ENCODE data around the gene IL18.

IL18 gene

DNA sequence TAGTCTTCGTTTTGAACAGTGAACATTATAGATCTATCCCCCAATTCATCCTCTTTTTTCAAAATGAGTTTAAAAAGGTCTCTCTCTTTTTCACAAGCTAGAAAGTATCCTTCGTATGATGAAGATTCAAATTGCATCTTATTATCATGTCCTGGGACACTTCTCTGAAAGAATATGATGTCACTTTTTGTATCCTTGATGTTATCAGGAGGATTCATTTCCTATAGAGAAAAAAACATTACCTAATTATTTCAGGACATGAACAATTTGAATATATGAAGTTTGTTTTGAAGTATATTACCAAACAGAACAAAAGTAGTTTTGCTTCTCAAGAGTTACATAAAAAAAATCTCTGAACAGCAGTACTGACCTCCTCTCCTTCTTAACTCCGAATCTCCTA is 20.3 kb downstream of the IL18 start:
- no peaks in the 10 kb centered on the region for H3K4me1 ChIP-seq (ENCODE audit: control insufficient read depth, insufficient read depth, low read length)
- no peak overlapping the region for H3K4me3 ChIP-seq (ENCODE audit: low read depth, low read length)
- no peaks in the 10 kb centered on the region for H3K27me3 ChIP-seq (ENCODE audit: control insufficient read depth, insufficient read depth, low read length)
- H3K36me3 ChIP-seq (ENCODE audit: control insufficient read depth, insufficient read depth, low read length) = no peaks in the 10 kb centered on the region
- no peak overlapping the region for H3K9ac ChIP-seq (ENCODE audit: low read depth, low read length)
- H3K9me3 ChIP-seq (ENCODE audit: control insufficient read depth, insufficient read depth, low read length) = no peaks in the 10 kb centered on the region

DNA sequence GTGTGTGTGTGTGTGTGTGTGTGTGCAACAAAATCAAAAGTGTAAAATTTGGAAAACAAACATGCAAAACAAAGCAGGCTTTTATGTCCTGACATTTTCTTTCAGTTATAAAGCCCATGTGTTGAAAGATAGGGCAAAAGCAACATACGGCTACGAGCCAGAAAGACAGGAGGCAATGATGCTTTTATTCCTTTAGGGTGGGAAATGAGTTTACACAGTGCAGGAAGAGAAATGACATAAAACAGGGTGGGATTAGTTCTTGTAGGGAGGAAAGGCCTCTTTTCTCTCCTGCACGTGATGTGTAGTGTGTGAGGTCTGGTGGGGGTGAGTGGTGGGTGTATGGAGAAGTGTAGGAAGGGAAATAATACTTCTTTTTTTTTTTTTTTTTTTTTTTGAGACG is 29.4 kb downstream of the IL18 start:
- no peaks in the 10 kb centered on the region for H3K27me3 ChIP-seq (ENCODE audit: control insufficient read depth, insufficient read depth, low read length)
- H3K9me3 ChIP-seq (ENCODE audit: control insufficient read depth, insufficient read depth, low read length) = no peaks in the 10 kb centered on the region
- H3K9ac ChIP-seq (ENCODE audit: low read depth, low read length) = no peak overlapping the region
- no peaks in the 10 kb centered on the region for H3K4me1 ChIP-seq (ENCODE audit: control insufficient read depth, insufficient read depth, low read length)
- H3K36me3 ChIP-seq (ENCODE audit: control insufficient read depth, insufficient read depth, low read length) = no peaks in the 10 kb centered on the region
- no peak overlapping the region for H3K4me3 ChIP-seq (ENCODE audit: low read depth, low read length)

DNA sequence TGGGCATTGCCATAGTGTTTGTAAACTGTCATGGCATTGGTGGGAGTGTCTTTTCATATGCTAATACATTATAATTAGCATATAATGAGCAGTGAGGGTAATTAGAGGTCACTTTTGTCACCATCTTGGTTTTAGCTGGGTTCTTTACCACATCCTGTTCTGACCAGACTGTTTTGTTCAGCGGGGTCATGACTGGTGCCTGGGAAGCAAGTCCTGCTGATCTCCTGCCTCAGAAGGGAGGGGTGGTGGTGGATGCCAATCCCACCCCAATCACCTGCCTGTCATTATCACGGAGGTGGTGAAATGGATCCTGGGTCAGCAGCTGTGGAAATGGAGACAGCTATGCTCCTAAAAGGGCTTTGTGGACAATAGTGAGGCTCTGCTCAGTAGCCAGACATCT is 31.2 kb downstream of the IL18 start:
- no peak overlapping the region for H3K4me3 ChIP-seq (ENCODE audit: low read depth, low read length)

DNA sequence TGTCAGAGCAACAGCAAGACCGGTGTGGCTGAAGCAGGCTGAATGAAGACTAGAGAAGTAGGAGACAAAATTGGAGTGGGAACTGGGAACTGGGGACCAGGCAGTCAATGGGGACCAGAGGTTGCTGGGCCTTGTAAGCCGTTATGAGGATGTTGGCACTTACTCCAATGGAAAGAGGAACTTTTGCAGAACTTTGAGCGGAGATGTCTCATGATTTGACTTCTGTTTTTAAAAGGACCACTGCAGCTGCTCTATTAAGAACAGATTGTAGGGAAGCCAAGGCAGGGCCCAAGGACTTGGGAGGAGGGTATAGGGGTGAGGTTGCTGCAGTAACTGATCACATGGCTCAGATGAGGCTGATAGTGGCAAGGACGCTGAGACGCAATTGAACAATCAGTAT is 34.2 kb downstream of the IL18 start:
- Histone ChIP-seq H3K9ac (ENCODE audit: low read depth, low read length) (no peak overlapping the region), H3K4me1 (ENCODE audit: control insufficient read depth, insufficient read depth, low read length) (no peaks in the 10 kb centered on the region)

More for the DNA sequence above, 31.2 kb downstream of the IL18 start:
- Histone ChIP-seq H3K27me3 (ENCODE audit: control insufficient read depth, insufficient read depth, low read length) (no peaks in the 10 kb centered on the region), H3K4me1 (ENCODE audit: control insufficient read depth, insufficient read depth, low read length) (no peaks in the 10 kb centered on the region), H3K36me3 (ENCODE audit: control insufficient read depth, insufficient read depth, low read length) (no peaks in the 10 kb centered on the region), H3K9me3 (ENCODE audit: control insufficient read depth, insufficient read depth, low read length) (no peaks in the 10 kb centered on the region), H3K9ac (ENCODE audit: low read depth, low read length) (no peak overlapping the region)

DNA sequence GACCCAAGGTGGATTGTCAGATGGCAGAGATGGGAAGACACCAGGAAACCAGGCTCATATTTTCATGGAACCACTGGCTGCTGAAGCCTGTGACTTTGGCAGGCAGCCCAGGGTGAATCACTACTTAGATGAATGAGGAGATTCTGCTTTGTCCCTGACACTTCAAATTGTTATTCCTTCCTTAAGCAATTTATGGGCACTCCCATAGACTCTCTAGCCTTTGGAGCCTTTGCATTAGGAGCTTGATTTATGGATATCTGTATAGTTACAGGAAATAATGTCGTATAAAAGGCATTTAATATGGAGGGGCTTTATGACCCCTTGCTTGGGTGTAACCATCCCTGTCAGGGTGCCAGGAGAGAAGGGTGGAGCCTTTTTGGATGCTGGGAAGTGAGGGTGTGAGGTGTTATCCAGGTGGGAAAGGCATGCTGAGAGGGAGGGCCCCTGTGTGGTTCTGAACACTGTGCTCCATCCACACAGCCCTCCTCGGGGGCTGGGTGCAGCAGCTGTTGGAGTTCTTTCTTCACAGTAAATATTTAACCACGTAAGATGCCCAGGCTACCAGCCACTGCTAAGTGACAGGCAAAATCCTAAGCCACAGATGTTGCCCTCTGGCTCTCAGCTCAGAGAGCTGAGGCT is 35.3 kb downstream of the IL18 start:
- H3K9ac ChIP-seq (ENCODE audit: low read depth, low read length) = no peak overlapping the region
- H3K4me3 ChIP-seq (ENCODE audit: low read depth, low read length) = no peak overlapping the region
- no peaks in the 10 kb centered on the region for H3K27me3 ChIP-seq (ENCODE audit: control insufficient read depth, insufficient read depth, low read length)
- H3K36me3 ChIP-seq (ENCODE audit: control insufficient read depth, insufficient read depth, low read length) = no peaks in the 10 kb centered on the region
- H3K9me3 ChIP-seq (ENCODE audit: control insufficient read depth, insufficient read depth, low read length) = no peaks in the 10 kb centered on the region
- H3K4me1 ChIP-seq (ENCODE audit: control insufficient read depth, insufficient read depth, low read length) = no peaks in the 10 kb centered on the region

More for the DNA sequence above, 34.2 kb downstream of the IL18 start:
- Histone ChIP-seq H3K9me3 (ENCODE audit: control insufficient read depth, insufficient read depth, low read length) (no peaks in the 10 kb centered on the region), H3K4me3 (ENCODE audit: low read depth, low read length) (no peak overlapping the region), H3K36me3 (ENCODE audit: control insufficient read depth, insufficient read depth, low read length) (no peaks in the 10 kb centered on the region), H3K27me3 (ENCODE audit: control insufficient read depth, insufficient read depth, low read length) (no peaks in the 10 kb centered on the region)

DNA sequence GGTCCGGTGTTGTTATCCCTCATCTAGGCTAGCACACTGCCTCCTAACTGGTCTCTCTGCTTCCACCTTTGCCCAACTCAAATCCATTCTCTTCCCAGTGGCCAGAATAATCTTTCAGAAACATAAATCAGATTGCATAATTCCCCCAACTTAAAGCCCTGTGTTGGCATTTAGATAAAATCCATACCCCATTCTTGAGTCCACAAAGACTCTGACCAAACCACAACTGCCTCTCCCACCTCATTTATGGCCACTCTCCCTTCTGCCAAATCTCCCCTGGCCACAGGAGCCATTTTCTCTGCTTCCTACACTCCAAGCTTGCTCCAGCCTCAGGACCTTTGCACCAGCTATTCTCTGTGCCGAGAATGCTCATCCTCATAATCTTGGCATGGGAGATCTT is 36.8 kb downstream of the IL18 start:
- no peaks in the 10 kb centered on the region for H3K9me3 ChIP-seq (ENCODE audit: control insufficient read depth, insufficient read depth, low read length)
- H3K4me1 ChIP-seq (ENCODE audit: control insufficient read depth, insufficient read depth, low read length) = no peaks in the 10 kb centered on the region
- no peak overlapping the region for H3K4me3 ChIP-seq (ENCODE audit: low read depth, low read length)
- H3K36me3 ChIP-seq (ENCODE audit: control insufficient read depth, insufficient read depth, low read length) = no peaks in the 10 kb centered on the region
- H3K27me3 ChIP-seq (ENCODE audit: control insufficient read depth, insufficient read depth, low read length) = no peaks in the 10 kb centered on the region
- H3K9ac ChIP-seq (ENCODE audit: low read depth, low read length) = no peak overlapping the region

DNA sequence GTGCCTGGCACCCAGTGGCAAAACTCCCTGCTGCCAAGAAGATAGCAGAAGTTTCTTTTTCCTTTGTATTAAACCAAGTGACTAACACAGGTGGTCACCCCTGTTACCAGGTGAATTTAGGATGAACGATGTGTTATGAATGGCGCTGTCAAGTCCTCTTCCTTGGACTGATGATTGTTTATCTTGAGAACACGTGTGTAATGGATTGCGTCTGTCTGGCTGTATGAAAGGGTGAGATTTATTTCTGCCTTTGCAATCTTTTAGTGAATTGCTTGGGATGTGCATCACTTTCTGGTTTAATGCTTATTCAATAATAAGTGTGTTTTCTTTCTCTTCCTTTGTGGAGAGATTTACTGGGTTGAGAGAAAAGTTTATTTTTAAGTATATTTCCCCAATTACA is 40.8 kb downstream of the IL18 start:
- no peaks in the 10 kb centered on the region for H3K4me1 ChIP-seq (ENCODE audit: control insufficient read depth, insufficient read depth, low read length)
- H3K9ac ChIP-seq (ENCODE audit: low read depth, low read length) = no peak overlapping the region
- no peaks in the 10 kb centered on the region for H3K27me3 ChIP-seq (ENCODE audit: control insufficient read depth, insufficient read depth, low read length)
- no peaks in the 10 kb centered on the region for H3K36me3 ChIP-seq (ENCODE audit: control insufficient read depth, insufficient read depth, low read length)
- H3K4me3 ChIP-seq (ENCODE audit: low read depth, low read length) = no peak overlapping the region
- no peaks in the 10 kb centered on the region for H3K9me3 ChIP-seq (ENCODE audit: control insufficient read depth, insufficient read depth, low read length)

DNA sequence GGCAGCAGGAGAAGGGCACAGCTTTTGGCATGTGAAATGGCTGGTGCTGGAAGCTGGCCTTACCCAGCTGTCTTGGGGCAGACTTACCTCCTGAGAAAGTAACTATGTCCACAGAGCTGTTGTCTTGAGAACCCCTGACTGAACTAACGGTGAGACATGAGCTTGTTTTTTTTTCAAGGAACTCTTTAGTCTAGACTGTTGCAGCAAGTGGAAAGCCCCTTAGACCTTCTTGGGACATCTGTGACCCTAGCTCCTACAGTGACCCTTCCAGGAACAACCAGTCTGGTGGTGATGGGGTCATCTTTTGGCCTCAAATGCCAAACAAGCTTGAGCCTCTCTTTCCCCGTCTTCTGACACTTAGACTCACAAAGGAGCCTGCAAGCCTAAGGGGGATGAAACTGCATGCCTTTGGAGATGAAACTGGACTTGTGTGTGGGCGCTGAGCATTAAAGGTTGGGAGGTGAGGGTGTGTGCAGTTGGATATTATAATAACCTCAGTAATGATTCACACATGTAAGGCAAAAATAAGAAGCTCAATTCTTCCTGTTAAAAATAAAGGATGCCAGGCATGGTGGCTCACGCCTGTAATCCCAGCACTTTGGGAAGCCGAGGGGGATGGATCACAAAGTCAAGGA is 41.8 kb downstream of the IL18 start:
- no peaks in the 10 kb centered on the region for H3K9me3 ChIP-seq (ENCODE audit: control insufficient read depth, insufficient read depth, low read length)
- no peak overlapping the region for H3K9ac ChIP-seq (ENCODE audit: low read depth, low read length)
- no peaks in the 10 kb centered on the region for H3K36me3 ChIP-seq (ENCODE audit: control insufficient read depth, insufficient read depth, low read length)
- no peaks in the 10 kb centered on the region for H3K4me1 ChIP-seq (ENCODE audit: control insufficient read depth, insufficient read depth, low read length)
- no peak overlapping the region for H3K4me3 ChIP-seq (ENCODE audit: low read depth, low read length)
- H3K27me3 ChIP-seq (ENCODE audit: control insufficient read depth, insufficient read depth, low read length) = no peaks in the 10 kb centered on the region

DNA sequence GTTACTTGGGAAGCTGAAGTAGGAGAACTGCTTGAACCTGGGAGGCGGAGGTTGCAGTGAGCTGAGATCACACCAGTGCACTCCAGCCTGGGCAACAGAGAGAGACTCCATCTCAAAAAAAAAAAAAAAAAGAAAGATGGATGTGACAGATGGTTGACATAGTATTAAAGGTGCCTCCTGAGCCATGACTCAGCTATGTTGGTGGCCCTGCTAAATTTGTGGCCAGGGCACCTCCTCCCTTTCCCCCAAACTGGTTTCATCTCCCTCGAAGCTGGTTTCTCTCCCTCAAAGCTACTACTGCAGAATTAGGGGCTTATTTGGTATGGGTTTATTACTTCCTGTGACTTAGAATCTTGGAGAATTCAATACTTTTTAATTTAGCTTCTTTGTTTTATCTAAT is 45.7 kb downstream of the IL18 start:
- H3K4me3 ChIP-seq (ENCODE audit: low read depth, low read length) = no peak overlapping the region
- H3K9me3 ChIP-seq (ENCODE audit: control insufficient read depth, insufficient read depth, low read length) = no peaks in the 10 kb centered on the region
- no peaks in the 10 kb centered on the region for H3K4me1 ChIP-seq (ENCODE audit: control insufficient read depth, insufficient read depth, low read length)
- H3K27me3 ChIP-seq (ENCODE audit: control insufficient read depth, insufficient read depth, low read length) = no peaks in the 10 kb centered on the region
- H3K36me3 ChIP-seq (ENCODE audit: control insufficient read depth, insufficient read depth, low read length) = no peaks in the 10 kb centered on the region
- no peak overlapping the region for H3K9ac ChIP-seq (ENCODE audit: low read depth, low read length)

DNA sequence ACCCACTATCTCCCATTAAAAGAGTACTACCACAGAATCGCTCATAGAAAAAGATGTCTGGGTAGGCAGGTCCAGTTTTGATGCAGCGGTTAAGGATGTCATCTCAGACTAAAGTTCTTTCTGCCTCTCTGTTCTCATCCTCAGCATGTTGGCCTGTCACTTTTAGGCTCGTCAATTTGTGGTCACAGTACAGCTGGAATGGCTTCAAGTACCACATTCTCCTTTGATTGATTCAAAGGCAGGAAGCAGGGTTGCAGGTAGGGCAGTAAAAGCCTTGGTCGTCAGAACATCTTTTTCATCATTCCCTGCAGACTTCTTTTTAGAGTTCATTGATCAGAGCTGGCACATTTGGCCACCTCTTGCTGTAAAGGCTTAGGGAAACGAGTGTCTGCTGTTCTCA is 48.5 kb downstream of the IL18 start:
- H3K9ac ChIP-seq (ENCODE audit: low read depth, low read length) = no peak overlapping the region
- no peaks in the 10 kb centered on the region for H3K27me3 ChIP-seq (ENCODE audit: control insufficient read depth, insufficient read depth, low read length)
- H3K36me3 ChIP-seq (ENCODE audit: control insufficient read depth, insufficient read depth, low read length) = no peaks in the 10 kb centered on the region
- H3K9me3 ChIP-seq (ENCODE audit: control insufficient read depth, insufficient read depth, low read length) = no peaks in the 10 kb centered on the region
- no peaks in the 10 kb centered on the region for H3K4me1 ChIP-seq (ENCODE audit: control insufficient read depth, insufficient read depth, low read length)
- H3K4me3 ChIP-seq (ENCODE audit: low read depth, low read length) = no peak overlapping the region

DNA sequence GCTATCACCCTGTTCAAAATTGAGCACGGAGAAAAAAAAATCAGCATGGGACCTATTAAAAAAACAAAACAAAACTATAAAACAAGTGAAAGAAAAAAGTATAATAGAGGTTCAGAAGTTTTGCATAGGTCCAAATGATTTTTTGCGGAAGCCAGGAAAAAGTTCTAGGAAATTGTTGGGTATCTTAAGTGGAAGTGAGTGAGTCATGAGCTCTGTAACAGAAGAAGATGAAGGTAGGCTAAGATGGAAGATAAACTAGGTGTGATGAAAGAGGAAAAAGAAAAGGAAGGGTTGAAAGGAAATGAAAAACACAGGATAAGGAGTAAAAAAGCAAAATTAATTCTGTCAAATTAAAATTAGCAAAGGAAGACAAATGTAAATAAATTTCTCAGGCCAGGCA is 49.4 kb downstream of the IL18 start:
- H3K4me3 ChIP-seq (ENCODE audit: low read depth, low read length) = no peak overlapping the region
- no peaks in the 10 kb centered on the region for H3K9me3 ChIP-seq (ENCODE audit: control insufficient read depth, insufficient read depth, low read length)
- H3K27me3 ChIP-seq (ENCODE audit: control insufficient read depth, insufficient read depth, low read length) = no peaks in the 10 kb centered on the region
- H3K9ac ChIP-seq (ENCODE audit: low read depth, low read length) = no peak overlapping the region
- no peaks in the 10 kb centered on the region for H3K4me1 ChIP-seq (ENCODE audit: control insufficient read depth, insufficient read depth, low read length)
- H3K36me3 ChIP-seq (ENCODE audit: control insufficient read depth, insufficient read depth, low read length) = no peaks in the 10 kb centered on the region

DNA sequence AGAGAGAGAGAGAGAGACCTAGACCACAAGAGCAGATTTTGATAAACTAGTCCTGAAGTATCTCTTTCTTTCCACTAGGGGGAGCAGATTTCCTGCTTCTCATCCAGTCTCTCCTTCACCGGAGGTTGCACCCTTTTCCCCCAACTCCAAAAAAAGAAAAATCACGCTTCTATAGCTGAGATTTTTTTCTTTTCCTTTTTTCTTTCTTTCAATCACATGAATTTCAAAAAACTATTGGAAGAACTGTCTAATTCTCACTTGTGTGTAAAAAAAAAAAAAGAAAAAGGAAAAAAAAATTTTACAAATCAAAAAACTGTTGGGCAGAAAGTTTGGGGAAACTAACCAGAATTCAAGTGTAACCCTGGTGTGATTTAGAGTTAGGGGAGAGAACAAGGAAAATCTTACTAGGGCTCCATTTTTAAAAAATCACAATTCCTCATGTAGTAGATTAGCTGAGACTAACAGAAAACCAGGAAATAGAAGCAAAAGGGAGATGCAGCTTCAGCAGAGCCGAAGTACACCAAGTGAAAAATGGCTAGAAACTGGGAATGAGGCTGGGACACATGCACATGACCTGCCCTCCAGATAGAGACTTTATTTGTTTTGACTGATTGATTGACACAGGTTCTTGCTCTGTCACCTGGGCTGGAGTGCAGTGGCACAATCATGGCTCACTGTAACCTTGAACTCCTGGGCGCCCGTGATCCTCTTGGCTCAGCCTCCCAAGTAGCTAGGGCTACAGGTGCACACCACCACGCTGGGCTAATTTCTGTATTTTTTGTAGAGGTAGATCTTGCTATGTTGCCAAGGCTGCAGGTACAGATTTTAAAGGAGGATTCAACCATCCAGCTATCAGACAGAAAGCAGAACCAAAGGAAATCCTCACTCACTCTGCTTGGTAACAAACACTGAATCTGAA is 50.1 kb downstream of the IL18 start:
- no peak overlapping the region for H3K9ac ChIP-seq (ENCODE audit: low read depth, low read length)
- no peaks in the 10 kb centered on the region for H3K4me1 ChIP-seq (ENCODE audit: control insufficient read depth, insufficient read depth, low read length)
- no peaks in the 10 kb centered on the region for H3K36me3 ChIP-seq (ENCODE audit: control insufficient read depth, insufficient read depth, low read length)
- H3K27me3 ChIP-seq (ENCODE audit: control insufficient read depth, insufficient read depth, low read length) = no peaks in the 10 kb centered on the region
- no peak overlapping the region for H3K4me3 ChIP-seq (ENCODE audit: low read depth, low read length)
- no peaks in the 10 kb centered on the region for H3K9me3 ChIP-seq (ENCODE audit: control insufficient read depth, insufficient read depth, low read length)
